Measurements from ENCODE around the gene SNPH.

- no peak for TF ChIP-seq RAD21 (IDR thresholded peaks at IDR 0.05 in 1 of 2, conservative IDR thresholded peaks at IDR 0.05 in 1 of 2; ENCODE audit: low read depth in 2 of 2, low read length in 2 of 2)
- TF ChIP-seq, protein P1, sequence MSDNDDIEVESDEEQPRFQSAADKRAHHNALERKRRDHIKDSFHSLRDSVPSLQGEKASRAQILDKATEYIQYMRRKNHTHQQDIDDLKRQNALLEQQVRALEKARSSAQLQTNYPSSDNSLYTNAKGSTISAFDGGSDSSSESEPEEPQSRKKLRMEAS (IDR thresholded peaks at IDR 0.05) = no peak
- TF ChIP-seq, protein P2, sequence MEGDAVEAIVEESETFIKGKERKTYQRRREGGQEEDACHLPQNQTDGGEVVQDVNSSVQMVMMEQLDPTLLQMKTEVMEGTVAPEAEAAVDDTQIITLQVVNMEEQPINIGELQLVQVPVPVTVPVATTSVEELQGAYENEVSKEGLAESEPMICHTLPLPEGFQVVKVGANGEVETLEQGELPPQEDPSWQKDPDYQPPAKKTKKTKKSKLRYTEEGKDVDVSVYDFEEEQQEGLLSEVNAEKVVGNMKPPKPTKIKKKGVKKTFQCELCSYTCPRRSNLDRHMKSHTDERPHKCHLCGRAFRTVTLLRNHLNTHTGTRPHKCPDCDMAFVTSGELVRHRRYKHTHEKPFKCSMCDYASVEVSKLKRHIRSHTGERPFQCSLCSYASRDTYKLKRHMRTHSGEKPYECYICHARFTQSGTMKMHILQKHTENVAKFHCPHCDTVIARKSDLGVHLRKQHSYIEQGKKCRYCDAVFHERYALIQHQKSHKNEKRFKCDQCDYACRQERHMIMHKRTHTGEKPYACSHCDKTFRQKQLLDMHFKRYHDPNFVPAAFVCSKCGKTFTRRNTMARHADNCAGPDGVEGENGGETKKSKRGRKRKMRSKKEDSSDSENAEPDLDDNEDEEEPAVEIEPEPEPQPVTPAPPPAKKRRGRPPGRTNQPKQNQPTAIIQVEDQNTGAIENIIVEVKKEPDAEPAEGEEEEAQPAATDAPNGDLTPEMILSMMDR (IDR thresholded peaks at IDR 0.05; ENCODE audit: control extremely low read depth in 1 of 3, insufficient read depth in 1 of 3, low read depth in 1 of 3, low read length in 3 of 3) = no peak
- TF ChIP-seq POLR2A (IDR thresholded peaks at IDR 0.05; ENCODE audit: control extremely low read depth in 1 of 2, low read depth in 2 of 2, low read length in 2 of 2) = no peak
- no peak for TF ChIP-seq CEBPB (IDR thresholded peaks at IDR 0.05; ENCODE audit: low read depth, low read length)
Measured at GRCh38 chr20:1291191-1291741, 25.2 kb downstream of the SNPH start.

Measured in H1 (cell line).